Activated T-helper 1 cell treated with anti-CD3 and anti-CD28 coated beads, Interleukin-2, amount 50 U/mL, for 16 hours (primary cell): ENCODE results near the gene TSSC4.
A peak's percentile ranks its signal among the peaks of the same experiment; 100 is the strongest.

ENCODE experiments used
- DNase-seq, 2 donors: peaks; one replicate each; pipeline ENCODE4 v3.0.0-alpha.2; 2020; ENCODE audit warnings: low read depth in 1 of 2, low spot score in 1 of 2

The TSSC4 gene

DNA sequence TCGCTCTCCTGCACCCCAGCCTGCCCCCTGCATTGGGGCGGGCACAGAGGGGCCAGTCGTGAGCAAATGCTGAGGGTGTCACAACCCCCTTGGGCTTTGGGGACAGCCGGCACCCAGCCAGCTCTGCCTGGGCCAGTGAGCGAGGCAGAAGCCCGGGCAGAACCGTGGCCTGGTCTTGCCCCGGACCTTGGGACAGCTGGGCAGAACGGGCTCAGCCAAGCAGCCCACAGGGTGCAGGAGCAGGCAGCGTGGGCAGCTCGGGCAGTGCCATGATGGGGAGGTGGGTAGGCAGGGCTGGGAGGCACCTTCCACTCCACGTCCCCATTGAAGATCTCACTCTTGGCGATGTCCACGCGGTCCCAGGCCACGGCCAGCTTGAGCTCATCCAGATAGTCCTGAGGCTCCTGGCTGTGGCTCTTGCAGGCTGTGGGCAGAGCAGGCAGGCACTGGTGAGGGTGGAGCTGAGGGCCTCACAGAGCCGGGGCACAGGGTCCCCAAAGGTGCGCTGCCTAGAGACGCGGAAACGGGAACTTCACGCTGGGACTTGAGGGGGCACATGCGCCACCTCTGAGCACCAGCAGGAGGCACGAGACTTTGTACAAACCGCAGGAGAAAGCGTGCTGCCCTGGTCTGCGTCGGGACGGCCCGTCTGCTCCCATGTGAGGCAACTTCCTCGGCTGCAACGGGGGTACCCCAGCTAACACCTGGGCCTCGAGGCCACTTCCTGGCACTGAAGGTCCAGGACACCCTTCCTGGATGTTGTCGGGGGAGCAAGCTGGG lies 15.2 kb downstream of the TSSC4 start:
- DNase-seq, result no peak

DNA sequence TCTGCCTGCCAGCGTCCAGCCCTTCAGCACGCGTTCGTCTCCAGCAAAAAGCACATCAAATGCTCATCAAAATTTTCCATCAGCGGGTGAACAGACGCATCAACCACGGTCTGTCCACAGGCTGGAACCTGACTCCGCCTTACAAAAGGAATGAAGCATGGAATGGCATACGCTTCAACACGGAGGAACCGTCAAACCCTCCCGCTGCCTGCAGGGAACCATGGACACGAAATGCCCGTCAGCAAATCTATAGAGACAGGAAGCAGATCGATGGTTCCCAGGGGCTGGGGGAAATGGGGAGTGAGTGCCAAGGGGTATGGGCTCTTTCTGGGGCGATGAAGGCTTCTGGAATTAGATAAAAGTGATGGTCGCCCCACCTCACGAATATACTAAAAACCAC lies 16.2 kb downstream of the TSSC4 start:
- no peak for DNase-seq

GRCh38 chr11:2417856-2418692 lies 17.5 kb downstream of the TSSC4 start:
- DNase-seq, result no peak

GRCh38 chr11:2418693-2419360 lies 18.3 kb downstream of the TSSC4 start:
- no peak for DNase-seq

- DNase-seq, result peak; percentile 29 to 40
Measured at GRCh38 chr11:2419638-2420501, 19.3 kb downstream of the TSSC4 start.

DNA sequence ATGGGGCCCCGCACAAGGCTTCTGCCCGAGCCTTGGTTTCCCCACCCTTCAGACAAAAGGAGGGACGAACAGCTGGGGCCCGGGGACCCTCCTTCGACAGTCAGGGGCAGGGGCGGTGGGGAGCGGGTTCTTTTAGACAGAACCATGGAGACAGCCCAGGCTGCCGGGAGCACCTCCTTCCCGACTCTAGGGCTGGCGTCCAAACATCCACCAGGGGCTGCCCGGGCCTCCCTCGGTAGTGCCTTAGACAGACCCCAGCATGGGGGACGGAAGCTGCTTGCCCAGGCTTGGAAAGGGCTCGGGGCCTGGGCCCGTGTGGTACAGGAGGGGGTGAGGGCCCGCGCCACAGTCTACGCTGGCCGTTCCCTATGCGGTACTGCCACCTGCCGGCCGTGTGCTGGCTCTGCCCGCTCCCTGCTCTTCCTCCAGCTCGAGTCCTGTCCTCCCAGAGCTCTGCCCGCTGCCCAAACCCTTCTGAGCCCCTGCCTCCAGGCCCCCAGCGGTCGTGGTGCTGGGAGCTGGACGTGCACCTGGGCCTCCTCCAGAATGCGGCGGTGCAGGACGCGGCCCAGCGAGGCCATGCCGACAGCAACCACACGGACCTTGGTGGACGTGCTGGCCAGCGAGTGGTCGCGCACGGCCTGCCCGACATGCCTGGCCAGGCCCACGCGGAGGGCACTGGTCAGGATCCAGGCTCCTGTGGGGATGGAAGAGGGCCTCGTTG lies 20.1 kb downstream of the TSSC4 start:
- peak; percentile 44 to 56 for DNase-seq

- DNase-seq, result no peak
Measured at GRCh38 chr11:2421226-2421994, 20.9 kb downstream of the TSSC4 start.

DNA sequence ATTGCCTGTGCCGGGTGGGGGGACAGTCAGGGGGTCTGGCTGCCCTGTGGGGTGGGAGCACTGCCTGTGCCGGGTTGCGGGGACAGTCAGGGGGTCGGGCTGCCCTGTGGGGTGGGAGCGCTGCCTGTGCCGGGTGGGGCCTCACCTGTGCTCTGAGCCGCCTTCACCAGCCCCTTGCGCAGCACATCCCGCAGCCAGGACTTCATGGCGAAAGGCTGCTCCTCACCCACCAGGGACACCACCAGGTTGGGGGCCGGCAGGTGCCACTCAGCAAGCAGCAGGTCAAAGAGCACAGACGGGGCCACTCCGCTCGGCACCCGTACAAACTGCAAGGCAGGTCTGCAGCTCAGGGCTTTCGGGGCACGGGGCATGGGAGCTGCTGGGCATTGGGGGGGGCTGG lies 21.4 kb downstream of the TSSC4 start:
- no peak for DNase-seq

- no peak for DNase-seq
Measured at GRCh38 chr11:2422461-2423156, 22.1 kb downstream of the TSSC4 start.

GRCh38 chr11:2423157-2424025 lies 22.8 kb downstream of the TSSC4 start:
- DNase-seq, result no peak

- no peak for DNase-seq
Measured at GRCh38 chr11:2424811-2425495, 24.4 kb downstream of the TSSC4 start.

GRCh38 chr11:2425506-2425905 lies 25.0 kb downstream of the TSSC4 start:
- DNase-seq, result no peak

DNA sequence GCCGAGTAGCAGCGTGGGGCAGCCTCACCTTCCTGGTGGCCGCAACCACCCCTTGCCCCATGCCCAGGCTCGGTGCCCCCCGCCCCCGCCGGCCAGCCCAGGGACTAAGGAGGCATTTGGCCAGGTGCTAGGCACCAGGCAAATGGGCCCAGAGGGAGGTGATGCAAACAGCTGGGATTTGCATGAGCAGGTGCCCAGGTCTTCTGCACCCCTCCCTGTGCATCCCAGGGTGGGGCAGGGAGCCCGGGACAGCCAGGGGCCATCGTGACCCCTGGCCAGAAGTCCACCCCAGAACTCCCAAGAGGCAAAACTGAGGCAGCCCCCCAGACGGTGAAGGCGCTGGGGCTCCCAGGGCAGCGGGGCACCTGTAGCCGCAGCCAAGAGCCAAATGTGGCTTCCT lies 25.7 kb downstream of the TSSC4 start:
- no peak for DNase-seq

DNA sequence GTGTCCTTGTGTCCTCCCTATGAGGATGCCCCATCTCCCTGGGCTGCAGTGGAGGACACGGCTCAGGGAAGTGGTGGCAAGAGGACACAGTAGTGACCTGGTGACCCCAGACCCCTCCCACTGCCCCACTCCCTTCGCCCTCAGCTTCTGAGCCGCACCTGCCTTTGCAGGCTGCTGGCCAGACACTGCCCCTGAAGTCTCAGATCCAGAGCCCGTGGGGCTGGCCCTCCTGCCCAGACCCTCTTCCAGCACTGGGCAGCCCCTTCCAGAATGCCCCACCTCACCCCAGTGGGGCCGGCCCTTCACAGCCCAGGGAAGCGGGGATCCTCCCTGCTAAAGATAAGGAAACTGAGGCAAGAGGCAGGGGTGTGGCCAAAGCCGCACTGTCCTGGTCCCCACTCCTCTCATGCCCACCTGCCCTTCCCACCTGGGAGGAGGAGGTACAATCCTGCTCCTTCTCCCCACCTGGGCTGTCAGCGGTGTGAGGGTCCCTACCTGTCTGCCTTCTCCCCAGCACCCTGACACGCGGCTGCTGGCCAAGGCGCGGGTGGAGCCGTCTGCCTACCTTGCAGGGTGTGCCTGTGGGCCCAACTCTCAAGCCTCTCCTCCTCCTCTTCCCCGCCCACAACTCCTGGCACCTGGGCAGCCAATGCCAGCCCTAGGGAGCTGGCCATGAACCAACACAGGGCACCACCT lies 26.4 kb downstream of the TSSC4 start:
- DNase-seq, result no peak

DNA sequence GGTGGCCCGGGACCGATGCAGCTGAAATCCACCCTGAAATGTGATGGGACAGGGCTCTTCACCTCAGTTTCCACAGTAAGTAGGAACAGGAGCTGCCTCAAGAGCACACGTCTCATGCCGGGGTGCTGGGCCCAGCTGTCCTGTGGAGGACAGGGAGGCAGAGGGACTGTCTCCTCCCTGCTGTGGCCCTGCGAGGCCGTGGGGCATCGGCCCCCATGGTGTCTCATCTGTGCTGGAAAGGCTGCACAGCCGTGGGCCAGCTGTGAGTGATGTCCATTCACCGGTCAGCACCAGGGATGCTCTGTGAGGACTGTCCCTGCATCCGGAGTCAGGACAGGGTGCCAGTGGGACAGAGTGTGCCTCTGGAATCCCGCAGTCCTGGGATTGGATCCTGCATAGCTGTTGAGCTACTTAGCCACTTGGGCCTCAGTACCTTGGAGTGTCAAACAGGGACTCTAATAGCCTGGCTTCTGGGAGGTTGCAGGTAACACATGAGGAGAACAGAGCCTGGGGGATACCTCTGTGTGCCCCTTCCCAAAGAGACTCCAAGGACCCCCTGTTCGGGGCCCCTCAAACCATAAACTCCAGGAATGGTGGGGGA lies 27.3 kb downstream of the TSSC4 start:
- no peak for DNase-seq

GRCh38 chr11:2428322-2428795 lies 27.8 kb downstream of the TSSC4 start:
- peak; percentile 79 to 86 for DNase-seq
